CD4-positive, alpha-beta T cell treated with Interleukin-6 at 100 ng/mL for 8 hours (primary cell): ENCODE data around the gene NKD1.
"Not testable (repeated sequence)": the region's sequence is repeated elsewhere in the genome, so short reads cannot be mapped to it uniquely, and the experiment has no call there.

Experiments used
- DNase-seq: peaks from one replicate; pipeline ENCODE4 v3.0.0-alpha.2; 2020; ENCODE audit warnings: mixed read lengths, low spot score

Gene NKD1

DNA sequence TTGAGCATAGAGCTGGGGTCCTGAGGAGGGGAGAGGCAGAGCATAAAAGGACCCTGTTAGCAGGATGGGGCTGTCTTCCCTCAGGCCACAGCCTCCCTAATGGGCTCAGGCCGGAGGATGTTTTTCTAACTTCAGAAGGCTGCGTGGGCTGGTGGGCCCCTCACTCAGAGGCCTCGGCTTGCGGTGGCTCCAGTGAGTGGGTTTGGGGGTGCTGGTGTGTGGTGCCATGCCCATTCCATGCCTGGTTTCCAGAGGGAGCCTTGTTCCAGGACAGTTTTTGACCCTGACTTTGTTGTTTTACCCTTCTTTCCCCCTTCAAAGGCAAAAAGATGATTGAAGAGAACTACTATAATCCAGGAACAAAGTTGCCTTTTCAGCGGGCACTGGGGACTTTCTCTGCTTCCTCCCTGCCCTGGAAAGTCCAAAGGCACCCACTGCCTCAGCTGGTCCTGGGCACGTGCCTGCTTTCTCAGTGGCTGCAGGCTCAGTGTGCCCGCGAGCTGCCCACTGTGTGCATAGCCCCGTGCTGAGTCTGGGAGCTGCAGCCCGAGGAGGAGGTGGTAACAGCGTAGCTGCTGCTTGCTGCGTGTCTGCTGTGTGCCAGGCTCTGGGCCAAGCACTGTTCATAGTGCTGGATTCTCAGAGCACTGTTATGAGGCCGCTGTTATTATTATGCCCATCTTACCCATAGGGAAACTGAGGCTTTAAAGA is 11.8 kb downstream of the NKD1 start:
- DNase-seq: no peak

DNA sequence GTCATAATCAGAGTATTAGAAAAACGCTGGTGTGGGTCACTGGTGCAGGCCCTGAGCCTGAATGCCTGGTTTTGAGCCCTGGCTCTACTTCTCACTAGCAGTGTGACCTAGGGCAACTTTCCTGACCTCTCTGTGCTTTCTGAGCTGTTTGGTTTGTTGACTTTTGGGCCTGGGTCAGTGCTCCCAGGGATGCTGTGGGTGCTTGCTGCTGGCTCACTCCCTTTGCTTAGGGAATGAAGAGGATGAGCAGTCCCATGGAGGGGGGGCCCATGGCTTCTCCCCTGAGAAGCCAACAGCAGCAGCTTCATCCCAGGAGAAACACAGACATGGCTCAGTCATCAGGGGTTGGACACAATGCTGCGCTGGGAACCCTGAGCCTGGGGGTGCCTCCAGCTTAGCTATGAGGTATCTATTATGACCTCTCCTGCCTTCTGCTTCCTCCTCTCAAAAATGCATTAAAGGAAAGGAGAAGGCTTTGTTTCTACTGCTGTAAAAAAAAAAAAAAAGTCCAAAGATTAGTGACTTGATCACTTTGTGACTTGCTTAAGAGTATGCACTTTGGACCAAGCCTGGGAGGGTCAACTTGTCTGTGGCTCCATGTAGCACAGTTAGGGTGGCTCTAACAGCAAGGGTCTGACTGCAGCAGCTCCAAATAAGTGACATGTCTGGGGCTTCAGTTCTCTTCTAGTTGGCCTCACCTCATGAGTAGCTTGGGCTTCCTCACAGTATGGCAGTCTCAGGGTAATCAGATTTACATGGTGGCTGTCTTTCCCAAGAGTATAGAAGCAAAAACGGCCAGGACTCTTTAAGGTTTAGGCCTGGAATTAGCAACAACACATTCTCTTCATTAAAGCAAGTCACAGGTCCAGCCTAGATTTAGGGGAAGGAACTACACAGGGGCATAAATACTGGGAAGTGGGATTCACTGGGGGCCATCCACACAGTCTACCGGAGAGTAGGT is 13.0 kb downstream of the NKD1 start:
- no peak for DNase-seq

DNA sequence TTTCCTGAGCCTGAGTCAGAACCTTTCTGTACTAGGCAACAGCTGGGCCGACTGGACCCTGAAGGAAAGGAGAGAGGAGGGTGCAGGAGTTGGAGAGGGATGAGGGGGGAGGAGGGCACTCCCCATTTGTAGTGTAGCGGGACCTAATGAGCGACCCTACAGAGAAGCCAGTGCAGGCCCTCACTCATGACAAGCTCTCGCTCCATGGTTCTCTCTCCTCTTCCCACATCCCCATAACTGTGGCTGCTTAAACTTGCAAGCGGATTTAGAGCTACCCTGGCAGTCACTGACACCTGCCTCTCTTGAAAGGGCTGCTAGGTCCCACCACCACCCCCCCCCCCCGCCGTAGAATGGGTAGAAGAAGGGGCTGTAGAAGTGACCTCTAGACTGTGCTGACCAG is 14.5 kb downstream of the NKD1 start:
- no peak for DNase-seq

DNA sequence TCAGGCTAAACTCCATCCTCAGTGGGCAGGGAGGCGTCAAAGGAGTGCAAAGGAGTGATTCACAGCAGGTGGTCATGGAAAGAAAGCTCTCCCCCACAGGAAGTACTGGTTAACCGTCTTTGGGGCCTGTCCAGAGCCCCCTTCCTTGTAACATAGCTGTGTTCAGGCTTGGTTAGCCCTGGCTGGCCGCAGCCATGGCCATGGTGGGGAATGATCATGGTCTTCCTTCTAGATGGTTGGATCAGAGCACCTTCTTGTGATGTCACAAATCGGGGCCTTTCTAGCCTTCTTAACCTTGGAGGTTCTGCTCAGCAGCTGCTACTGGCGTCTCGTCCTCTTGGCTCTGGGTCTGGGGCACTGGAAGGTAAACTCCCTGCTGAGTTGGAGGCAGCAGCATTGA is 15.8 kb downstream of the NKD1 start:
- no peak for DNase-seq

DNA sequence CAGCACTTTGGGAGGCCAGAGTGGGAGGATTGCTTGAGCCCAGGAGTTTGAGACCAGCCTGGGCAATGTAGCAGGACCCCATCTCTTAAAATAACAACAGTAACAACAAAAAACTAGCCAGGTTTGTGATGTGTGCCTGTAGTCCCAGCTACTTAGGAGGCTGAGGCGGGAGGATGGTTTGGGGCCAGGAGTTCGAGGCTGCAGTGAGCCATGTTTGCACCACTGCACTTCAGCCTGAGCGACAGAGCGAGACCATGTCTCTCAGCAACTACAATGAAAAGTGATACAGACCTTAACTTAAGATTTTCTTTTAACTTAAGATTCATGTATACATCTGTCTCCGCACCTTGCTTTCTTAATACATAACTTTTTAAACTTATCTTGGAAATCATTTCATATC is 17.2 kb downstream of the NKD1 start:
- no peak for DNase-seq

DNA sequence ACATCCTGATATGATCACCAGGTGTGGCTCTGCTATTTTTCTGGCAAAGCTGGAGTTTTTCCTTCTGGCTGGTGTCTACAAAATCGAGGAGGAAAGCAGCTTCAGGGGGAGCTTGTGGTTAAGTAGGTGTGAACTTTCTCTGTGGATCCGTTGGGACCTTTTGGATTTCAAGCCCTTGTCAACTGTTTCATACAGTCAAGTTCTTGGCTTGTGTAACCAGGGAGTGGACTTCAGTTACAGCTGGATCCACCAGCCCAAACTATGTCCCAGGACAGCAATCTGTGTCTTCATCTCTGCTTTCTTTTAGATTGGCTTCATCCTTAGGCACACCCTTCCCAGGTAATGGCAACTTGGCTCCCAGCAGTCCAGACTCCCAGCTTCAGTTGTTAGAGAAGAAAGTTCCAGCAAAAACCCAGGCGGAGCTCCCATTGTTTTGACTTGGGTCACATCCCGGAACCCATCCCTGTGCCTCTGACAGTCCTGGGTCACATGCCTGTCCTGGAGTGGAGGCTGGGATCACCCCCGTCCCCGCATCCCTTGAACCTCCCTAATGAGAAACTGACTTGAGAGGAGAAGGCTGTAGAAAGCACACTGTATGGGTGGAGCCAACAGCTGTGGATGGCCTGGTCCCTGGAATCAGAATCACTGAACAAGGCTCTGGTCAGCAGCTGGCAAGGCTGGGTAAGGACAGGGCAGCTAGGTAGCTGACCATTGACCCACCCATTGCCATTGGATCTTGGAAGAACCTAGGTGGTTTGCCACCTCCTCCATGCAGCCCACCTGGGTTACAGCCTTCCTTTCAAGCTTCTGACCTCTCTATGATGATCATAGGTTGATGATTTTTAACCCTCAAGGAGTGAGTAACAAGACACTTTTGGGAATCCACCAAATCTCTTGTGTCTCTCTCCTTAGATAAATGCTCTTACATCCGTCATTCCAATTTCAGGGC is 18.1 kb downstream of the NKD1 start:
- no peak for DNase-seq

DNA sequence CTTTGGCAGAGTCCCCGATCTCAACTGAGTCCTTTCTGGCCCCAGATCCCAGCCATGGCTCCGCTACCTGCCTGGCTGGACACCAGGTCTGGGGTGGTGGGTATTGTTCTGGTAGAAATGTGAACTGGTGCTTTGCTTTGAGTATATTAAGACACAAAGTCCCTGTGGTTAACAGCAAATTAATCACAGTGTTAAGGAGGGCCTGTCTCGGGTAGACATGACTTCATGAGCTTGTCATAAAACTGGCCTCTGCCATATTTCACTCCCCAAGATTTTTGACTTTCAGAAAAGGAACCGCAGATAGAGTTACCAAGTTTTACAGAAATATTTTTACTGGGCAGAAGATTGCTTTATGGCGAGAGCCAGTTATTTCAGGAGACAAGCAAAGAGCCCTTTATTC is 19.5 kb downstream of the NKD1 start:
- no peak for DNase-seq

DNA sequence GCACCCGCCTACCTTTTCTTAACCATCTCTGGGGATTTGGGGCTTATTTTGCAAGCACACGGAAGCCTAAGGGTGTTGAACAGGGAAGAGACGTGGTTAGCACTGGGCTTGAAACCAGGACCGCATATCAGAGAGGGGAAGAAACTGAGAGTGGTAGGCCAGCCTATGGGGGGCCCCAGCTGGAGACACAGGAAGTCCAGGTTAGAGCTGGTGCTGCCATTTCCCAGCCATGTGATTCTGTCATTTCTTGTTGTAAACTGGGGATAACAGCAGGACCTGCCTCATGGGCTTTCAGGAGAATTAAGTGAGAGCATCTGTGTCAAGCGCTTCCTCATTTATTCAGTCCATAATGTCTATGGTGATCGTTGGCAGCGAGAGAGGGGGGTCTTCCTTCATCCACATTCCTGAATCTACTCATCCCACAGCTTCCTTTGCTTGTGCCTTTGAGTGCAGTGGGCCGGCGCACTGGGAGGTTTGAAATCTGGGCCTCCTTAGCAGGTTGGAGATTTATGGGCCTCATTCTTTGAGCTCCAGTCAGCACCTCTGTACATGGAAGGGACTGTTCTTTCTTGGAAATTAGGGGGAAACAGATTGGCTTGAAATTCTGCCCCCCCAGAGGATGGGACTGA is 20.1 kb downstream of the NKD1 start:
- no peak for DNase-seq

DNA sequence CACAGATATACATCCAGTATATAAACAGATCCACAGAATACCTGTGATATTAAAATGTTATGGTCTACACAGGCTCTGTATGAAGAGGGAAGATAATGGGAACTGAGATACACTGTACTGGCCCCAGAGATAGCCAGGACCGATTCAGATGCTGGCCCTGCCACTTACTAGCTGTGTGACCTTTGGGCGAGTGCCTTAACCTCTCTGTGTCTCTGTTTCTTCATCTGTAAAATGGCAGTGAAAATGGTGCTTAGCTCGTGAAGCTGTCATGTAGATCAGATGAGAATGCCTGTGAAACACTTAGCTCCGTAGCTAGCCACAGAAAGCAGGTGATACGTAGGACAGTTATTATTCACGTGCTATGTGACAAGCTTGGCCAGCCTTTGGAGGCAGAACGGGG is 22.2 kb downstream of the NKD1 start:
- DNase-seq: no peak

DNA sequence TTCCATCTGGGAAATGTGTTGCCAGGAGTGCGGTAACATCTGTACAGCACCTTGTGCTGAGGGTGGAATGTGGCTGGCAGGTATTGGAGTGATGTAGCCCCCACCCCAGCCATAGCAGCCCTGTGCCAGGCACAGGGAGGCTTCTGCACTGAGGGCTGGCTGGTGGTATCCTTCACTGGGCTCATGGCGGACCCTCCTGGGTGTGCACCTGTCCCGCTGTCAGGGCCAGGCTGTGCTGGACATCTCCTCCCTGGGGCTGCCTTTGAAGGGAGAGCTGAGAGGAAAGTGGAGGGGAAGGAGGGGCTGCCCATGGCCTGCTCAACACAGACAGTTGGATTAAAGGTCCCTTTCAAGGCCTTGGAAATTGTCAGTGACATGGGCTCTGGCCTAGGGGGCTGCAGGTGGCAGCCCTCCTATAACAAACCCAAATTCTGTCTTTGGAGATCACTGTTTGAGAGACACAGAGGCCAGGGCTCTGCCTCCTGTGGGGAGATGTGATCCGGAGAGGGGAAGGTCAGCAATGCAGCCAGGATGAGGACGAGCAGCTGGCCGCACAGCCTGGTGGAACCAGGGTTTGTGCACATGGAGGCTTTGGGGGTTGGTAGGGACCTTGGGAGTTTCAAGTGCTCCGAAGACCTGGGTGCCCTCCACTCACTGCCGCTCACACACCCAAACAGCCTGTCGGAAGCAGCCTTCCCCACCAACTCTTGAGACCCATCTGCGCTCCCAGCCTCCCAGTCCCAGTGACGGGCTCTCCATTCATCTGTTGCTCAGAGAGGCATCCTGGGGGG is 22.8 kb downstream of the NKD1 start:
- DNase-seq: no peak

DNA sequence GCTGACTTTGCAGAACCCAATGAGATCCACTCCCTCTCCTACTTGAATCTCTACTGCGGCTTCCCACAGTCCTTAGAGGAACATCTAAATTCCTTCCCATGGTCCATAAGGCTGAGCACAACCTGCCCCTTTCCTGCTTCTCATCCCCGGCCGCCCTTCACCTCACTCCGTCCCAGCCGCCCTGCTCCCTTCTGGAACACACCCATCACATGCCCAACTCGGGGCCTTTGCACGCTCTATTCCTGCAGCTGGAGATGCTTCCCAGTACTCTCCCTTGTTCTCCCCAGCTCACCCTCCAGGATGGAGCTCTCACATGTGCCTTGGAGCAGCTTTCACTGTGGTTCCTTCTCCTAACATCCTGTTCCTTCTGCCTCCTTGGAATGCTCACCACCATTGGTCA is 23.6 kb downstream of the NKD1 start:
- DNase-seq: no peak

DNA sequence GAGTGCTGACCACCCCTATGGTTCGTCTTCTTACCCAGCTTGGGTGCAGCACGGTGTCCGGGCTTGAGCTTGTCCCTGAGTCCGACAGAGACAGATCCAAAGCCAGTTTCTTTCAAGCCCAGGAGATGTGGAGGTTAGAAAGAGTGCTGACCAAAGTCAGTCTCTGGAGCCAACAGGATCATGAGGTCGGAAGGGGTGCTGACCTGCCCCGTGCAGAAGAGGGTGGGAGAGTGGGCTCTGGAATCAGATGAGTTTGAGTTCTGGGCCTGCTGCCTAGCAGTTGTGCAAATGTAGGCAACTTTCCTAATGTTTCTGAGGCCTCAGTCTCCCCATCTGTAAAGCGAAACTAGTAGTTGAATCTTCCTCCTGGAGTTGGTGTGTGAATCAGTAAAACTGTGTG is 24.5 kb downstream of the NKD1 start:
- DNase-seq: no peak

DNA sequence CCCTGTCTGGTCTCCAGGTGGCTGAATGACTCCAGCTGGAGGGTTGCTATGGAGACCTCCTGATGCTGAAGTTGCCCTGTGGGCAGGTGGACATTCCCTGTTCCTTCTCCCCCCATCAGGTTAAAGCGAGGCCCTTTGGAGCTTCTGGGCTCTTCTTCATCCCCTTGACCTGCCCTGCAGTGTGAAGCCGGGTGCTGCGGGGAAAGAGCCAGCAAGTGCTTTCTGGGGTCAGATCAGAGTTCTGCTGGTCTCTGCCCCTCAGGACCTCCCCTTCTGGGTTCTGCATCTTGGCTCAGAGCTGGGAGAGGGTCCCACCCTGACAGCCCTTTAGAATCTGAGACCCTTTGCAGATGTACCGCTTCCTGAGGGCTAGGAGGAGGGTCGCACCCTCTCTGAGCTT is 25.1 kb downstream of the NKD1 start:
- DNase-seq: no peak

DNA sequence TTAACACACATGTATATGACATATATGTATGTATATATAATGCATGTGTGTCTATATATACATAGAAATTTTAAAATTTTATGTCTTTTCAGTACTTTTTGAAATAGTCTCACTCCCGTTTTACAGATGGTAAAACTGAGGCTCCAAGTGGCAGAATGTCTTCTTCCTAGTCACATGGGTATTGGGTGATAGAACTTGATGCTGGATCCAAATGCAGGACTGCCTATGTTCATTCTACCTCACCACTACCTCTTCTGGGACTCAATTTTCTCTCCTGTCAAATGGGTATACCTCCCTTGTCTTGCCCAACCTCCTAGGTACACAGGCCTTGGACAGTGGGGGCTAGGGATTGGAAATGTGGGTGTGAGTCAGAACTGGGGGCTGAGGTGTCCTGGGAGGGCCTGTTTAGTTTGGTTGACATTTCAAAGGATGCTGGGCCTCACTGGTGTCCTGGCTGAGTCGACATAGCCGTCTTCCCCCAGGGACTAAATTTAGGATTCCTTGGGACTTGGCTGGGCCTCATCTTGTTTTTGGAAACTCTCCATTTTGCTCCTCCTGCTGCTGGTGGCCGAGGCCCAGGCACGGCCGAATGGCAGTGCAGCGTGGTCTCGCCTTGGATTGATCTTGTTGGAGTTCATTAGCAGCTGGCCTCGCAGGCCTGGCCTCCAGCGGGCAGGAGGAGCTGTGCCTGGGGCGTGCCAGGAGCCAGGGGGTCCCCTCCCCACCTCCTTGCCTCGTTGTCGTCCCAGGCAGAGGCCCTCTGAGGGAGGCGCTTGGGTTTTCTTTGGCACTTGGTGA is 25.9 kb downstream of the NKD1 start:
- no peak for DNase-seq

DNA sequence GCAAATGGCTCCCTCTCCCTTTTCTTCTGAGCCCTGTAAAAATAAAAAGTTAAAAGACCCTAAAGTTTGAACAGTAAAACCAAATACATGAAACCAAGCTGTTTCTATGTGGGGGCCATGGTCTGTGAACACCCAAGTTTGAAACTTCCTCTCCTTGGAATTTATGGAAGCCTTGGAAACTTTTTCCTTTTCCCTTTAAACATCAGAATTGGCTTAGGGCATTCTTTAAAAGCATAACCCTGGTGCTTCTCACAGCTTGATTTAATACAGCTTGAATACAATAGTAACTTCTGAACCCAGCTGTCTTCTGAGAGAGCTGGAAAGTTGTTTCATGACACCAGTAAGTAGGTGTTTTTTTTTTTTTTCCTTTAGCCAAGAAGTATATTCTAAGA is 26.5 kb downstream of the NKD1 start:
- no peak for DNase-seq

DNA sequence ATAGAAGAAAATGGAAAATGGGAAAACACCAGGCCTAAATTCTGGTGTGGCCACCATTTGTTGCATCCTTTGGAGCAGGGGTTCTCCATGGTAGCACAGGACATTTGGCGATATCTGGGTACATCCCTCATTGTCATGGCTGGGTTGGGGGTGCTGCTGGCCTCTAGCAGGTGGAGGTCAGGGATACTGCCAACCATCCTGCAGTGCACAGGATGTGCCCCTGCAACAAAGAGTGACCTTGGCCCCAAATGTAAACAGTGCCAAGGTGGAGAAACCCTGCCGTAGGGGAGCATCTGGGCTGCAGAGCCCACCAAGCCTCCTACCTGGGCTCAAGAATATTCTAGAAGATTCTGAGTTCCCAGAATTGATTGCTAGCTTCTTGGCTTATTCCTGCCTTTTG is 27.5 kb downstream of the NKD1 start:
- DNase-seq: no peak

DNA sequence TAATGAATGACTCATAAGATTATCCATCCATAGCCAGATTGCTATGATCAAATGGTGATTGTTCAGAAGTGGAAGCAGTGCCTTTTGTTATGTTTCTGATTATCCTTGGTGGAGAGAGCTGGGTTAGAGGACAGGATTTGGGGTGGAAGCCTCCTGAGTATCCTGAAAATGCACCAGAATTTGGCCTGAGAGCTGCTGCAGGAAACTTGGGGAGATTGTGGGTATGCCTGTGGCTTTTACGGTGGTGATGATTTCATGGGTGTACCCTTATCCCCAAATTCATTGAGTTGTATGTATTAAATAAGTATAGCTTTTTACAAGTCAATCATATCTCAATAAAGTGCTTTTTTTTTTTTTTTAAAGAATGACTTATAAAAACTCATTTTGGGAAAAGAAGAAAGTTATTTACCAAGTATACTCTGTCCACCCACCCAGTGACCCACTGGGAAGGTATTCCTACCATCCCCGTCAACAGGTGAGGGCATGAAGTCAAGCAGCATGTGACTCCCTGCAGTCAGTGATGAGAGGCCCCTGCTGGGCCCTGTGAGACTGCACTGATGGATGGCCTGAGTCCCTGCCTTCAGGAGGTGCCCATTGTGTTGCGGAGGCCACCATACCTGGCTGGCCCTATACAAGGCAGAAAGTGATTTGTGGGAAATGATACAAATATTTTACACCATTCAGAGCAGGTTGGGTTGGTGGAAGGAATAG is 28.4 kb downstream of the NKD1 start:
- no peak for DNase-seq

DNA sequence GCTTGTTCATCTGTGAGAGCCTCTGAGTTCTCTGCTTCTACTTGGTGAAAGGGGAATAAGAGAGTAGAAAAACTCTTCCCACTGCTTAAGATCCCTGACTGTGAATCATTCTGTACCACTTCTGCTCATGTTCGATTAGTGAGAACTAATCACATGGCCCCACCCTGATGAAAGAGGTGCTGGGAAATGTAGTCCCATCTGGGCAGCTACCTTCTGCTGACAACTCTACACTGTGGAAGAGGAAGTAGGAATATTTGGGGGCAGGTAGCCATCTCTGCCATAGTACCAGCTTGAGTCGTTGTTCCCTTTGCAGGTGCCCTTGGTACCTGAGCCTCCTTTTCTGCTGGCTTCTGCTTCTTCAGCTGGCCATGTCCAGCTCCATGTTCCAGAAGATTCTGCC is 29.9 kb downstream of the NKD1 start:
- DNase-seq: no peak

DNA sequence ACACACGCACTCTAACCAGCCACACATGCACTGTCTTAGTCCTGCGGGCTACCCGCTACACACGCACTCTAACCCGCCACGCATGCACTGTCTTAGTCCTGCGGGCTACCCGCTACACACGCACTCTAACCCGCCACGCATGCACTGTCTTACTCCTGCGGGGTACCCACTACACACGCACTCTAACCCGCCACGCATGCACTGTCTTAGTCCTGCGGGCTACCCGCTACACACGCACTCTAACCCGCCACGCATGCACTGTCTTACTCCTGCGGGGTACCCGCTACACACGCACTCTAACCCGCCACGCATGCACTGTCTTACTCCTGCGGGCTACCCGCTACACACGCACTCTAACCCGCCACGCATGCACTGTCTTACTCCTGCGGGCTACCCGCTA is 31.2 kb downstream of the NKD1 start:
- not testable (repeated sequence) for DNase-seq
